HG03064 (cell line): ENCODE results near the gene C4orf50.

Source experiments
- ATAC-seq: cut with Tn5 transposase; IDR thresholded peaks from one replicate; pipeline ENCODE4 v1.9.1; 2021; ENCODE audit warnings: low read depth; ENCODE audit not compliant: unreplicated experiment

The C4orf50 gene

GRCh38 chr4:6018331-6018730, at the start of gene C4orf50:
Gene C4orf50 (minus strand): TSS chr4:6018431.
- ATAC-seq, result no peak

DNA sequence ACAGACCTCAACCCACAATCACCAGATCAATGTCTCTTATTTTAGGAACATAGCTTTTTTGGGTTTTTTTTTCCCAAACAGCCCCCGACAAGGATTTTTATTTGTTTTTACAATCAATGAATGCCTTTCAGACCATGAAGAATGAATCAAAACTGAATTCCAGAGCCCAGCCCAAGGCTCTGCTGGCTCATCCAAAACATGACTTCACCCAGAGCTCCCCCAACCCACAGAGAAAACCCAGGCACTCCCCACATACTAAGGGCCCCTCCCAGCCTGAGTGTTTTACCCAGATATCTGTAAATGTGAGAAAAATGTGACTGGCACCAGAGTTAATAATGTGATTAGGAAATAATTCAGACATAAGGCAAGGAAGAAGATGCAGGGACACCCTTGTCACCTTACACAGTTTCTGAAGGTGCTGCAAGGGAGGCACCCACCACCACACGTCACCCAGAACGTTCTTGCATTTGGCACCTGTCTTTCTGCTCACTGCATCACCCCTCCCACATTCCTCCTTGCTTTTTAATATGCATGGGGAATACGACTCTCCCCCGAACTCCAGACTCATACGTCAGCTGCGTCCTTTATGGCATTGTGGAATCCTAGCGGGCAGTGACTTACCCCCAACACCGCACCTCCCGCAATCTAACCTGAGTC, 47.8 kb upstream of the C4orf50 start:
- ATAC-seq, result no peak

GRCh38 chr4:6065166-6065565, 46.9 kb upstream of the C4orf50 start:
- ATAC-seq, result no peak

DNA sequence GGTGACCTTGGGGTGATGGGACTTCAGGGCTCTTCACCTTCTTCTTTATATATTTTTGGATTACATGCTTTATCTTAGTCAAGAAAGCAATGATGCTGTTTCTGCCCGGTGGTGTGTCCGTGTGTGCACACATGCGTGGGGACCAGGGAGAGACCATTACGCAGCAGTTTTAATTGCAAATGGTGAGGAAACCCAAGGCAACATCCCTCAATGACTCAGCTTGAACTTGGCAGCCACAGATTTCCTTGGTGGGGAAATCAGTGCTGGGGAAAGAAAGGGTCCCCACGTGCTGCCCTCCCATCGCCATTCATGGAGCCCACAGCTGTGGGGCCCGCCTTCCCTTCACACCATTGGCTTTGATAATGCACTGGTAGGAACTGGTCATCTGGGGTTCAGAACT, 46.2 kb upstream of the C4orf50 start:
- ATAC-seq, result no peak

GRCh38 chr4:6063684-6064083, 45.5 kb upstream of the C4orf50 start:
- ATAC-seq, result no peak

GRCh38 chr4:6062133-6062532, 43.9 kb upstream of the C4orf50 start:
- no peak for ATAC-seq

DNA sequence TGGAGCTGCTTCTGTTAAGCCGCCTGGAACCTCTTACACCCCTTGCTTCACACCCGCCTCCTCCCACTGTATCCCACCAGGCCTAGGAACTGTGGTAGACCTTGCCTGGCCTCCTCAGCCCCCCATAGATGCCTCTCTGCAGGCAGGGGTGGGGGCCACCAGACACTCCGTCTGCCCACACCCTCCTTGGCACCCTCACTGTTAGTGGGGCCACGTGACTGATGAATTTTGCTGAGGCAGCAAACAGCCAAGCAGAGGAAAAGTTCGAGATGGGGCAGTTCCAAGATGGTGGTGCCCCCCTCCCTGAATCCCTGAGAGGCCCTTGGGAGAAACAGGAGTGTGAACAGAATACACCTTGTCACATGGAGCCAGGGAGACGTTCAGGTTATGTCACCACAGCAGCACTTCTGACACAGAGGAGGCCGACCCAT, 41.2 kb upstream of the C4orf50 start:
- no peak for ATAC-seq

DNA sequence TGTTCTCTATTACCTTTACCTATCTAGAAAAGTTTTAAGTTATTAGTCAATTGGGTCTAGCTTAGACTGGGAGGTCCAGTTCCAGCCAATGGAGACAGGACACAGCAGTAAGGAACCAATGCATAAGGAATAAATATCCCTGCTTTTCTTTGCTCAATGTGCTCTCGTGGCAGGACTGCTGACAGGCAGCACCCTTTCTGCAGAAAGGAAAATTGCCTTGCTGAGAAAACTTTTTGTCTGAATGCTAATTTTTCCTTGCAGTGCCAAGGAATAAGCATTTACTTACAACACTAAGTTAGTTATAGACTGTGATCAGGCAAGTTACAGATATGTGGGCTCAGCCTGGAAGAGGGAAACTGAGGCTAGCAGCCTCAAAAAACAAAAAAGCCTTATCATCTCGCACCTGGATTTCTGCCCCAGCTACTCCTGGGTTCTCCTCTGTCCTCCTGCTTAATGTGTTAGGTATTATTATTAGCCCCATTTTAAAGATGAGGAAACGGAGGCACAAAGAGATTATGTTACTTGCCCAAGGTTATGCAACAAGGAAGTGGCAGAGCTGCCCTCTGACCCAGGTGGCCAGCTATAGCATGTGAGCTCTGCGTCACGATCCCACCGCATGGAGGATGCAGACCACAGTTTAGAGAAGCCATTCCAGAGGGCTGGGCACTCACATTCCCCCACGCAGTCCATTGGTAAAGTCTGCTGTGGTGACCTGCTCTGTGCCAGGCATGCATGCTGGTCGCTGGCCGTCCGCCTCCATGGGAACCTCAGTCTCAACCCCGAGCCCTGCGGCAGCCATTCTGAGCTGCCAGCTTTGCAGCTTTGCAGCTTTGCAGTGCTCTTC, 40.5 kb upstream of the C4orf50 start:
- no peak for ATAC-seq

DNA sequence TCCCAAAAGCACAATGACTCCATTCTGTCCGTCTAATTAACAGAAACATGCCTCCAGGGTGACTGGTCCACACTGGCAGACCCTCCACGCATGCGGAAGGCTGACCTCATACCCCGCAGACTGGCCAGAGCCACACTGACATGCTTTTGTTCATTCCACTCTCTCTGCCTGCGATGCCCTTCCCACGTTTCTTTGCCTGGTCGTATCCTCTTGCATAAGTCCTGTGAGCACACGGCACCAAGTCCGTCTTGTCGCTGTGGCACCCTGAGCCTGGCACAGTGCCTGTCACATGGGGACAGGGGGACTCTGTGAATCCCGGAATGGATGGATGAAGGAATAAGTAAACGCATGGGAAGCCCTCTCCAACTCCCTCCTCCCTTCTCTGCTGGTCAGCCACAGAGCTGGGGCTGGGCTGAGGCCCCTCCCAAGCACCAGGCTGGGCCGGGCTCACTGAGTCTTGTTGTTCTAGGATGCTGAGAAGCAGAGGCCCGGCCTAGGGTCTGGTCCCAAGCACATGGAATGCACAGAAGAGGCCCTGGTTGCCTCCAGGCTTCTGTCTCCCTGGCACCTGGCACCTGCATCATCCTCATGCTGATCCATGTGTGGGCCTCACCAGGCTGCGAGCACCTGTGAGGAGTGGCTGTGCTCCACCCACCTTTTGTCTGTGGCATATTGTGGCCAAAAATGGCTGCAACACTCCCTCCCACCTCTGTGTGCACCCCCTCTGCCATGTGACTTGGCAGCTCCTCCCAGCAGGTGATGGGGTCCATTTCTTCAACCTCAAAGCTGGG, 38.9 kb upstream of the C4orf50 start:
- no peak for ATAC-seq

GRCh38 chr4:6055436-6055835, 37.2 kb upstream of the C4orf50 start:
- no peak for ATAC-seq

GRCh38 chr4:6055030-6055429, 36.8 kb upstream of the C4orf50 start:
- no peak for ATAC-seq

- no peak for ATAC-seq
Measured at GRCh38 chr4:6054162-6054922, 36.1 kb upstream of the C4orf50 start.

DNA sequence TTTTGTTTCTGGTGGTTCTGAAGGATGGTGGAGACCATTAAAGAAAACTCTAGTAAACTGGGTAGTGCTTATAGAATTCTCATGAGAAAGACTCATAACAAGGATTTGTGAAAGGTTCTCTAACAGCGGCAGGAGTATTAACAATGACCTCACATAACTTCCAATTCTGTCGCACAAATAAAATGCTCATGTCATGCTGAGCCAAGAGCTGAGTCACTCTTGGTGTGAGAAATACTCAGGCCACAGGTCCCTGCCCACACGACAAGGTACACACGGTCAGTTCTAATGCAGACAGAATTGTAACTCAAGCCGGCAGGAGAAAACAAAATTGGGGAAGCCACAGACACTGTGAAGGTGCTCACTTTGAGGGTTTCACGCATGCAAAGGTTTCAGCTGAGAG, 34.4 kb upstream of the C4orf50 start:
- ATAC-seq, result no peak

- ATAC-seq, result no peak
Measured at GRCh38 chr4:6050551-6050950, 32.3 kb upstream of the C4orf50 start.

GRCh38 chr4:6049985-6050384, 31.8 kb upstream of the C4orf50 start:
- ATAC-seq, result no peak

DNA sequence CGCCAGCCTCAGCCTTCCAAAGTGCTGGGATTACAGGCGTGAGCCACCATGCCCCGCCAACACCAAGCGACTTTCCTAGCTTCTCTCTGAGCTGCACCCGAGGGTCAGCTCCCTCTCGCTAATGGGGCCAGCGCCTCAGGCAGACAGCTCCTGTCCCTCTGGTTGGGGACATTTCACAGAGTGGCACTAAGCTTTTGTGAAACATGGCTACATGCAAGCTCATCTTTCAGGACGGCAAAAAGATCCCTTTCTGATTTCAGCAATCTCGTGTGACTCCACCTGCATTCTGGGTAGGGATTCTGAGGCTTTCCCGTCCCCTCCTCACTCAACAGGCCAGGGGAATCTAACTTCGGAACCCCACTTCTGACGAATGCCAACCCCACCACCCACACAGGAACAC, 31.0 kb upstream of the C4orf50 start:
- no peak for ATAC-seq

DNA sequence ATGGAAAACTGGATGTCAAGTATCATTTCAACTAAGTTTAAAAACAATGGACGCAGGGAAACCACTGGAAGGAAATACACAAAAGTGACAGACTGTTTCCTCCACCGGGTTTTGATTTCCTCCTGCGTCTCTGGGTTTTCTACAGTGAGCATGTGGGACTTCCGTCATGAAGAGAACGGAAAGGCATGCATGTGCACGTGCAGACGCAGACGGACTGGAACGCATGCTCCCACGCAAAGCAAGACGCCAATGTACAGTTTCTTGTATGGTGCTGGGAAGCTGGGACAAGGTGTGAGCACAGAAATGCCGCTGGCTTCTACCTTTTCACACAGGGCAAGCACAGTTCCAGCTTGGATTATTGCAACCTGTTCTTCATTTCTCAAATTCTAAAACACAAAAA, 30.3 kb upstream of the C4orf50 start:
- ATAC-seq, result no peak

DNA sequence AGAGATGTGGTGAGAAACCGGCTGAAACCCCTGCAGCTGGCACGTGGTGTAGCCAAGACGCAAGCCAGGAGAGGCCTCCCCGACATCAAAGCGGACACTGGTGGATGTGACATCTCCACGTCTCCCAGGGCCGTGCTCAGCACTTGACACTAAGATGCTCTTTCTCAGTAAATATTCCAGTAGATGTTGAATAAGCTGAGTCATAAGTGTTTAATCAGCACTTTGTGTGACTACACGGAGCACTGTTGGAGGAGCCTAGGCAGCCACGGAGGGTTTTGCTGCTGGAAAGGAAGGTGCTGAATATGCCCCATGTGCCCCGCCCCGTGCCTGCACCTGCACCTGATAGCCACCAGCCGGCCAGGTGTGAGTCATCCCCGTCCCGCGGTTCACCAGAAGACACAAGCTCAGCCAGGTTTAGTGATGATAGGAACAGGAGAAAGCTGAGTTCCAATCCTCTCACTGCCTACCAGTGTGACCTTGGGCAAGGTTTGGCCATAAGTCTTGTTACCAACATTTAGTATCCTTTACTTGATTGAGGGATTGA, 29.0 kb upstream of the C4orf50 start:
- no peak for ATAC-seq

DNA sequence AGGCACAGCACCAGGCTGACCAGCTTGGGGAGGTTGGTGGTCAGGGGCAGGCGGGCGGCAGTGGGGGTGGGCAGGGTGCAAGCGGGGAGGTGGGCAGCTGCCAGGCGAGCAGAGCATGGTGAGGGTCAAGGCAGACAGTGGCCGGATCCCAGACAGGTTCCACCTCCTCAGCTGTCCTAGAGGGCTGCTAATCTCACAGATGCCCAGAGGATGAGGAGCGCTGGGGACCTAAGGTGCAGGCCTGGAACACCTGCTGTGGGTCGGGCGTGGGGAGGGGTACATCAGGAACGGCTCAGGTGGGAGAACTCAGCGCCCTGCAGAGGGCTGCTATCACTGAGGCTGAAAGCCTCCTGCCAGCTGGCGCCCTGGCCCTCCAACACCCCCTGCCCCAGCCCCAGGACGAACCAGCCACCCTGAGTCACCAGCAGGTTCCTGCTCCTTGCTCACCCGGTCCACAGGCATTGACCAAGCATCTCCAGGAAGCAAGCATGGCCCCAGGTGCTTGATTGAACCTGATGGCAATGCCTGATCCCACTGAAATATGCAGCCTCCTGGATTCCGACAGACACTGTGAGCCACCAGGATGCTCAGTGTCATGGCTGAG, 28.4 kb upstream of the C4orf50 start:
- no peak for ATAC-seq

GRCh38 chr4:6044805-6045204, 26.6 kb upstream of the C4orf50 start:
- ATAC-seq, result no peak
